CD4-positive, alpha-beta T cell treated with Interleukin-17A for 4 hours (primary cell): Measurements from ENCODE around the gene MRPL4.

ENCODE experiments used
- DNase-seq: peaks from one replicate; pipeline ENCODE4 v3.0.0-alpha.2; 2020; ENCODE audit warnings: mixed read lengths

MRPL4 gene

GRCh38 chr19:10251792-10252694, at the start of gene MRPL4:
TSS of gene MRPL4 (plus strand) at chr19:10252214. CDS start at chr19:10252254, 40 bp downstream.
- peak; percentile 98 for DNase-seq

DNA sequence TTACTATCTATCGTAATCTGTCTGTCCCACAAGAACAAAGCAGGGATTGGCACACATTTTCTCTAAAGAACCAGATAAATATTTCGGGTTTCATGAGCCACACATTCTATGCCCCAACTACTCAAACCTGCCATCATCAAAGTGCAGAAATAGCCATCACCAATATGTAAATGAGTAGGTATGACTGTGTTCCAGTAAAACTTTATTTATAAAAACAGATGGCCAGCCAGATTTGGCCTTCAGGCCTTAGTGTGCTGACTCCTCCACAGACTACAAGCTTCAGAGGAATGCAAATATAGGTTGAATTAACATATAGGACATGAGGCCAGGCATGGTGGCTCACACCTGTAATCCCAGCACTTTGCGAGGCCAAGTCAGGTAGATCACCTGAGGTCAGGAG, 48.3 kb upstream of the MRPL4 start:
- no peak for DNase-seq

DNA sequence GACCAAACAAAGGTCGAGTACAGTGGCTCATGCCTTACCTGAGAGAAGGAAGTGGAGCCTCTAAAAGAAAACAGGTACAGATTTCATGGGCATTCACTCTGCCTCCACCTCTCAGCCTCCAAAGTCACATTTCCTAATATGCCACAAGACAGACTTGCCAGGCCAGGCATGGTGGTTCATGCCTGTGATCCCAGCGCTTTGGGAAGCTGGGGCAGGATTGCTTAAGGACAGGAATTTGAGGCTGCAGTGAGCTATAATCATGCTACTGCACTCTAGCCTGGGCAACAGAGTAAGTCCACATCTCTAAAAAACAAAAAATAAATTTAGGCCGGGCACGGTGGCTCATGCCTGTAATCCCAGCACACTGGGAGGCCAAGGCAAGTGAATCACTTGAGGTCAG, 46.4 kb upstream of the MRPL4 start:
- DNase-seq: no peak

- no peak for DNase-seq
Observed at GRCh38 chr19:10206226-10206885, 45.7 kb upstream of the MRPL4 start.

DNA sequence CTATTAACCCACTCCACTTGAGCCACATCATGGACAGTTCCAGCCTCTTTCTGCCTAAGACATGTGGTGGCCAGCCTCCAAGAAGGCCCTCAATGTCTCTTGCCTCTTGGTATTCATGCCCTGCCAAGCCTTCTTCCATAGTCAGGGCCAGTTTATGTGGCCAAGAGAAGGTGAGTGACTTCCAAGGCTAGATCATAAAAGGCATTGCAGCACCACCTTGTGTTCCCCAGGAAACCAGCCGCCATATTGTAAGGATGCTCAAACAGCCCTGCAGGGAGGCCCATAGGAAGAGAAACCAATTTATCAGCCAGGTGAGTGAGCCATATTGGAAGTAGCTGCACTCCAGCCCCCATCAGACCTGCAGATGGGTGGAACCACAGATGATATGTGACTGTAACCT, 45.0 kb upstream of the MRPL4 start:
- DNase-seq: no peak

DNA sequence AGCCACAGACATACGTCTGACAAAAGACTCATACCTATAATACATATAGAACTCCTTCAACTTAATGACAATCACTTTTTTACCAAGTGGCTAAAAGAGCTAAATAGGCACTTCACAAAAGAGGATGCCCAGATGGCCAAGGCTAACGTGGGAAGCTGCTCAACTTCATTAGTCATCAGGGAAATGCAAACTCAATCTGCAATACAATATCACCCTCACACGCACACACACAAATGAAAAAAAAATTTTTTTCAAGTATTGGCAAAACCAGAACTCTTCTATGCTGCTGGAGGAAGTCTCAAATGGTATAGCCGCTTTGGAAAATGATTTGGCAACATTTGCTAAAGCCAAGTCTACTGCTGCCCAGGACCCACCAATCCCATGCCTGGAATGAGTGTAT, 42.7 kb upstream of the MRPL4 start:
- DNase-seq: no peak

- no peak for DNase-seq
Observed at GRCh38 chr19:10211061-10211460, 41.0 kb upstream of the MRPL4 start.

DNA sequence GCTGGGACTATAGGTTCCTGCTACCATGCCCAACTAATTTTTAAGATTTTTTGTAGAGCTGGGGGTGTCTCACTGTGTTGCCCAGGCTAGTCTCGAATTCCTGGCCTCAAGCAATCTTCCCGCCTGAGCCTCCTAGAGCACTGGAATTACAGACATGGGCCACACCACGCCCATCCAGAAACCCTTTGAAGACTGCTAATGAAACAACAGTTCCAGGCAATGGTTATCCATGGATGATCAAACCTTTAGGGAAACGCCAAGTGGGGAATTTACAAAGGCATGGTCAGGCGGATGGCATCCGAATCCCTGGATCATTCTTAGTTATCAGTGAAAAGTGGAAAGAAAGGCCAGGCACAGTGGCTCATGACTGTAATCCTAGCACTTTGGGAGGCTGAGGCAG, 40.3 kb upstream of the MRPL4 start:
- DNase-seq: no peak

DNA sequence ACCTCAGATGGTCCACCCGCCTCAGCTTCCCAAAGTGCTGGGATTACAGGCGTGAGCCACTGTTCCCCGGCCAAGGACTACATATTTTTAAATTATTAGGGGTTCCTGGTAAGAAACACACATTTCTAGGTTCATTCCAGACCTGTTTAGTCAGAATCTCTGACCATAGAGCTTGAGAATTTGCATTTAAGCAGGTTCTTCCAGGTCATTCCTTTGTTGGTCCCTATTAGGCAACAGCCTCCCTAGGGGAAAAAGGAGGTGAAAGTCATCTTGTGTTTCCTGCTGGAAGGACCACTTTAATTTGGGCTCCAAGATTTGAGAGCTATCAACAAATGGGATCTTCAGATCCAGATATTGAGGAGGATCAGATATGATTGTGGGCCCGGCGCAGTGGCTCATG, 37.2 kb upstream of the MRPL4 start:
- no peak for DNase-seq

DNA sequence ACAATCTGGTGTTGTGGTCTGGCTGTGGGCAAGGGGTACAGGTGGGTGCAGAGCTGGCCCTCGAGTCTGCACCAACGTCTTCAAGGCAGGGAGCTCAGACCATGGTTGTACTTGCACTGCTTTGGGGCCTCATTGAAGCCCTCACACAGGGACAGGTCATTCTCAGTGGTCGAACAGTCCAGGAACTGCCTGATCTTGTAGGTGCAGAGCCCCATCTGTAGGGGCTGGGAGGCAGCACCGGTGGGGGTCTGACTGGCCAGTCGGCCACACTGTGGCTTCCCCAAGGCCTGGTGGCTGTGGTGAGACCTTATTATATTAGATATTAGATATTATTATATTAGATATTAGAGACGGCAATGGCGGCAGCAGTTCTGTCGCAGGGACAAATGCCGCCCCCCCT, 34.9 kb upstream of the MRPL4 start:
- no peak for DNase-seq

- DNase-seq: peak; percentile 40
Observed at GRCh38 chr19:10219678-10220077, 32.3 kb upstream of the MRPL4 start.

GRCh38 chr19:10220695-10221094, 31.3 kb upstream of the MRPL4 start:
- DNase-seq: no peak

DNA sequence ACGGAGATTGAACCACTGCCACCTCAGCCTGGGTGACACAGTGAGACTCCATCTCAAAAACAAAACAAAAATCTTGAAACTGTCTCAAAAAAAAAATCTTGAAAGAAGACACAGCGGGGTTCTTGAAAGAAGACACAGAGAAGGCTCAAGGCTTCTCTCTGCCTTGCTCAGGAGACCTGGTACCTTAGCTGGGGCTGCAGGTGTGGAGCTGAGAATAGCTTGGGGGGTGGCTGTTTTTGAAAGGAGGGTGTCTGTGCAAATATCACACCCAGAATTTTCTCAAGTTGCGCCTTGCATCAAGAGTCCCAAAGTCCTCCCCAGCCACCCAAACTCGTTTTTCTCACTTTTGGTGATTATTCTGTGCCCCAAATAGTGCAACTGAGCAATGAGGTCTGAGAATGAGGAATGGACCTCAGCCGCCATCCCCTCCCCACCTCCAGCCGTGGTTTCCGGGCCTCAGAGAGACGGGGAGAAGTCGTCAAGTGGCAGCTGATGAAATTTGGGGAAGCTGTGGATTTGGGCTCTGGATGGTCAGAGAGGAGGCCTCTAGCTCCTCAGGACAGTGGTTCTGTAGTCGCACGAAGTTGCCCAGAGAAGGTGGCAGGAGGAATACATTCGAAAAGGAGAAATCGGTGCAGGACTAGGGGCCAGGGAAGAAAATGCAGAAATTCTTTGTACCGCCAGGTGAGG, 29.7 kb upstream of the MRPL4 start:
- DNase-seq: no peak

GRCh38 chr19:10223488-10224213, 28.4 kb upstream of the MRPL4 start:
- DNase-seq: no peak

GRCh38 chr19:10224337-10224736, 27.7 kb upstream of the MRPL4 start:
- DNase-seq: no peak

DNA sequence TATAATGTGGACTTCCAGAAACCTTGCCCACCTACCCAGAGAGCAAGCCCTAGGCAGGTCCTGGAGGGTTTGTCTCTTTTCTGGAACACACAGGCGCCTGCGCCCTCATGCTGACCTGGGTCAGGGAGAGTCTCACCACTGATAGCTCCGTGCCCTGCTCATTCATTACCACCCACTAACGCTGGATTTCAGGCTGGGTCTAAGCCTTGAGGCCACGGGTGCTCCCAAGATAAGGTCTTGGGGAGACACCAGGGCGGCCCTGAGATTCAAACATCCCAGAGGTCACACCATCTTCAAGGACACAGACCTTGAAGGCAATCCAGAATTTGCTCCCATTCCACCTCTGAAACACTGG, 26.0 kb upstream of the MRPL4 start:
- no peak for DNase-seq

- no peak for DNase-seq
Observed at GRCh38 chr19:10226376-10227025, 25.5 kb upstream of the MRPL4 start.

DNA sequence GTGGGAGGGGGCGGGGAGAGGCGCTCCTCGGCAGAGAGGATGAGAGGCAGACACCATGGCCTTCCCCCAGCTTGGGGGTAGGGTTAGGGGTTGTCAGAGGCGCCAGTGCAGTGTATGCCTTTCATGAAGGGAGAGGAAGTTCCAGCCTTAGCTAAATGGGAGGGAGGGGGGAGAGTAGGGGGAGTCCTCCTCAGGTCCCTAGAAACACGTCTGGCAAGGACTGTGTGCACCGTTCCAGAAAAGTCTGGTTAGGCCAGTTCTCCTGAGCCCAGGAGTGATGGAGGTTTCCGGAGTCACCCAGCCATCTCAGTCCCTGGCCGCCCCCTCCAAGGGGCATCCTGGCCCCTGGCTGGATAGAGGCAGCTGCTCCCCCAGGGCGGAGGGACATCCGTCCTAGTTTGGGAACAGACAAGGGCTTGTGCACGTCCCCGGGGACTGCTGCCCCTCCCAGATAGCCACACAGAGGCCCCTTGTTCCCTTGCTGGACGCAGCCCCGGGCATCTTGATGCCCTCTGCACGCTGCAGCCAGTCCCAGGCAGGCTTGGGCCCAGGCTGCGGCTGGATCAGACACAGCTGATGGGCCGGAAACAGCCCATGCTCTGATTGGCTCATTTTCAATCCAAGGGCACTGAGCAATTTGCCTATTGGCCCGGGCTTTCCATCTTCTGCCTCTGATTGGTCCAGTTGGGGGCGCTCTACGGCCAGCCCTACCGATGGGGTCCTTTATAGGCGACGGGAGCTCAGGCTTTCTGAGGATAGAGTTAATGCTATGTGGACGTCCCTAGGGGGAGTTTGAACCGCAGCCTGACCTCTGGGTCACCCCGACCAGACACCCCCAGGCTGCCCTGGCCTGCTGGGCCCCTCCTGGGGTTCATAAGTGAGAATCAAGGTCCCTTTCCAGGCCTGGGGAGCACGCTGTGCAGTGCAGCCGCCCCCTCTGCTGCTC, 24.7 kb upstream of the MRPL4 start:
- DNase-seq: no peak

DNA sequence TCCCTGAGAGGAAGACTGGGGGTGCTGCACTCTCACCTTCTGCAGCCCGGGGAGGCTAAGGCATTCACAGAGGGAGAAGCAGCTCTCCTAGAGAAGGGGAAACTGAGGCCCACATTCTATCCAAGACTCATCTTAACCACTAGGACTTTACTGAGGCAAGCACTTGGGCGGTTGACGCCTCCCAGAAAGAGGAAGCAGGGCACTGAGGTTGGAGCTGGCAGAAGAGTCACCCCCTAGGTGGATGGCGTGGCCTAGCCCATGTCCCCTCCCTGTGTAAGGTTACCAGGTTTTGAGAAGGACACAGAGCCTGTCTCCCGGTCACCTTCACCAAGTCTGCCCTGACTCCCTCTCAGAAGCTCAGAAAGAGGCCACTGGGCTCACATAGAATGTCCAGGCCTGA, 23.6 kb upstream of the MRPL4 start:
- DNase-seq: no peak

DNA sequence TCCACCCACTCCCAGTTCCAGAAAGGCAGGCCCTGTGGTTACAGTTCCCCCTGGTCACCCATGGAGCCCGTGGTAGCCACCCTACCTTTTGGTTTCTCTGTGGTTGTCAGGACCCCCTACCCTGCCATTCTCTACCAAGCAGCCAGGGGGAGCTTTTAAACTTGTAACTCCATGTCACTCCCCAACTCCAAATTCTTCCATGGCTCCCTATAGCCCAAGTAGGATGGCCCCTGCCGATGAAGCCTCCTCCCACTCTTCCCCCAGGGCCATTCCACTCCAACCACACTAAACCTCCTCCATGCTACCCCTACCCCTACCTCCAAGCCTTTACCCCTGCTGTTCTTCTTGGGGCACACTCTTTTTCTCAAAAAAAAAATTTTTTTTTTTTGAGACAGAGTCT, 23.1 kb upstream of the MRPL4 start:
- peak; percentile 62 for DNase-seq

GRCh38 chr19:10230173-10230860, 21.7 kb upstream of the MRPL4 start:
- DNase-seq: peak; percentile 76
